ENCODE measurements around the gene DMBT1.
"Not testable (repeated sequence)": the region's sequence is repeated elsewhere in the genome, so short reads cannot be mapped to it uniquely, and the experiment has no call there.

Gene DMBT1

GRCh38 chr10:122588381-122588780 is 27.8 kb downstream of the DMBT1 start:
- DNase-seq = no peak

DNA sequence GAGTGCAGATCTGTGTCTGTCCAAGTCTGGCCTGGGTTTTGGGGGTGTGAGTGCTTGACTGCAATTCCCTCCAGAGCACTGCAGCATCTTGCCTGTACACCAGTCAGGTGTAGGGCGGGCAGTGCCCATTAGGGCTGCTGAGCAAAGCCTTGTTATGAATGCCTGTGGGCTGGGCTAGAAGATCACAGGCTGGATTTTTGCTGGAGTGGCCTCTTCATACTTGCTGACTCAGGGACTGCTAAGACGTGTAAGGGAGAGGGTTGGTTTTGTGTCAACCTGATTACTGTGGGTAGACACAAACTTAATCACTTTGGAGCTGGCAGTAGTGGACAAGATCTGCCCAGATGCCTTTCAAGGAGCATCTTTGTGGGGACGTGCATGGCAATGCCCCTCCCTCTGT is 29.6 kb downstream of the DMBT1 start:
- no peak for DNase-seq

DNA sequence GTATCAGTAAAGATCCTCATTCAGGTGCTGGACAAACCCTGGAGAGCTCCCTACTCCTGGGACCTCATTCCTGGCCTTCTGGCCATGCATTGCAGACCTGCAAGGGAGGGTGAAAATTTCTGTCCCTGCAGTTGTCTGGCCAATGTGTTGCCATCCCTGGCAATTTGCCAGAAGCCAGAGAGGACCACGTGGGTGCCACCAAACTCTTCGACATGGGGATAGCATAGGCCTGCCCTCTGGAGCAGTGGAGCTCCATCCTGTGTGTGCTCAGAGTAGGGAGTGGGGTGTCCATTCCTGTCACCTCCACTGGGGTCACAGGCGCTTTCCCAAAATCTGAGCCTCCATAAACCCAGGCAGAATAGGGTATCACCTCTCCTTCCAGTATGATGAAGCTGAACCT is 31.2 kb downstream of the DMBT1 start:
- DNase-seq = no peak

DNA sequence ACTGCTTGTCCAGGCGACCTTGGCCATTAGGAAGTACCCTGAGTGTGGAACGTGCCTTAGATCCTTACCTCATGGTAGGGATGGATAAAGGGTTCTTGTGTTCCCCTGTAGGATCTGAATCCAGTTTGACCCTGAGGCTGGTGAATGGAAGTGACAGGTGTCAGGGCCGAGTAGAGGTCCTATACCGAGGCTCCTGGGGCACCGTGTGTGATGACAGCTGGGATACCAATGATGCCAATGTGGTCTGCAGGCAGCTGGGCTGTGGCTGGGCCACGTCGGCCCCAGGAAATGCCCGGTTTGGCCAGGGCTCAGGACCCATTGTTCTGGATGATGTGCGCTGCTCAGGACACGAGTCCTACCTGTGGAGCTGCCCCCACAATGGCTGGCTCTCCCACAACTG is 31.6 kb downstream of the DMBT1 start:
- DNase-seq = no peak

- DNase-seq = no peak
Observed at GRCh38 chr10:122617476-122618270, 57.1 kb downstream of the DMBT1 start.

GRCh38 chr10:122618461-122619165 is 58.1 kb downstream of the DMBT1 start:
- no peak for DNase-seq

DNA sequence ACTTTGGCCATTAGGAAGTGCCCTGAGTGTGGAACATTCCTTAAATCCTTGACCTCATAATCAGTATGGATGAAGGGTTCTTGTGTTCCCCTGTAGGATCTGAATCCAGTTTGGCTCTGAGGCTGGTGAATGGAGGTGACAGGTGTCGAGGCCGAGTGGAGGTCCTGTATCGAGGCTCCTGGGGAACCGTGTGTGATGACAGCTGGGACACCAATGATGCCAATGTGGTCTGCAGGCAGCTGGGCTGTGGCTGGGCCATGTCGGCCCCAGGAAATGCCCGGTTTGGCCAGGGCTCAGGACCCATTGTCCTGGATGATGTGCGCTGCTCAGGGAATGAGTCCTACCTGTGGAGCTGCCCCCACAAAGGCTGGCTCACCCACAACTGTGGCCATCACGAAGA is 60.4 kb downstream of the DMBT1 start:
- DNase-seq = not testable (repeated sequence)

DNA sequence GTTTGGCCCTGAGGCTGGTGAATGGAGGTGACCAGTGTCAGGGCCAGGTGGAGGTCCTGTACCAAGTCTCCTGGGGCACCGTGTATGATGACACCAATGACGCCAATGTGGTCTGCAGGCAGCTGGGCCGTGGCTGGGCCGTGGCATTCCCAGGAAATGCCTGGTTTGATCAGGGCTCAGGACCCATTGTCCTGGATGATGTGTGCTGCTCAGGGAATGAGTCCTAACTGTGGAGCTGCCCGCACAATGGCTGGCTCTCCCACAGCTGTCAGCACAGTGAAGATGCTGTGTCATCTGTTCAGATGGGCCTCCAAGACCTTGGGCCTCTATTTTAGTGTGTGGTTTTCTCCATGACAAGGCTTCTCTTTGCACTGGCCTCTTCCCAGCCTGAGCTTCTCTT is 64.0 kb downstream of the DMBT1 start:
- no peak for DNase-seq

DNA sequence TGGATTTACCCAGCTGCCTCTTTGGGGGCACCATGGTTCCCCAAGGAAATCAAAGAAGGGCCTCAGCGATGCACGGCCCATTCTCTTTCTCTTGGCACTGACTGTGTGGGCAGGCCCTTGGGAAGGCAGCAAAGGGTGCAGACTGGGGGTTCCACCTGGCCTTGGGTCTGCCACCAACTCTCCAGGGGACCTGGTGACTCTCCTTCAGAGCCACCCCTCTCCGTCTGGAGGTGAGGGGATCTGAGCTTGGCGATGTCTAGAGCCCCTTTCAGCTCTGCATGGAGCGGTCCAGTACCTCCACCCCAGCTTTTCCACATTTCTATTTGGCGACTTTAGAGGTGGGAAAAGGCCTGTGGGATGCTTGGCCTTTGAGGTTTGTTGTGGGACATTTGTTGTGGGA is 70.0 kb downstream of the DMBT1 start:
- DNase-seq = no peak

DNA sequence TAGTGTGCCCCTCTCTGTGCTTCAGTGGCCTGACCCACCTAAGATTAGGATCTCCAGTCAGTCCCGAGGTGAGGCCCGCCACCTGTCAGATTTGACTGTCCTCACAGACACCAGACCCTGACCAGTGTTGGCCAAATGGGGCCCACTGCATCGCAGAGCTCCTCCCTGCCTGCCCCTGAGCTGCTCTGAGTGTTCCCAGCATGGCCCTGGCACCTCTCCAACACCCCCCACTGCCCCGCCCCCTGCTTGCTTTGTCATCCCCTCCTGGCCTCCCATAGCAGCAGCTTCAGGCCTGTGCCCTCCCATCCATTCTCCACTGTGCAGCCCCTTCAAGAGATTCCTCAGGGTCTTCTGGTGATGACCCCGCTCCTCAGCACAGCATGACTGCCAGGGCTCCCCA is 71.5 kb downstream of the DMBT1 start:
- DNase-seq = no peak

- DNase-seq = no peak
Observed at GRCh38 chr10:122632576-122632975, 72.0 kb downstream of the DMBT1 start.

GRCh38 chr10:122636953-122637352 is 76.4 kb downstream of the DMBT1 start:
- DNase-seq = no peak

- no peak for DNase-seq
Observed at GRCh38 chr10:122637376-122637775, 76.8 kb downstream of the DMBT1 start.

GRCh38 chr10:122638106-122638505 is 77.6 kb downstream of the DMBT1 start:
- DNase-seq = no peak

GRCh38 chr10:122639801-122640200 is 79.2 kb downstream of the DMBT1 start:
- DNase-seq = no peak

DNA sequence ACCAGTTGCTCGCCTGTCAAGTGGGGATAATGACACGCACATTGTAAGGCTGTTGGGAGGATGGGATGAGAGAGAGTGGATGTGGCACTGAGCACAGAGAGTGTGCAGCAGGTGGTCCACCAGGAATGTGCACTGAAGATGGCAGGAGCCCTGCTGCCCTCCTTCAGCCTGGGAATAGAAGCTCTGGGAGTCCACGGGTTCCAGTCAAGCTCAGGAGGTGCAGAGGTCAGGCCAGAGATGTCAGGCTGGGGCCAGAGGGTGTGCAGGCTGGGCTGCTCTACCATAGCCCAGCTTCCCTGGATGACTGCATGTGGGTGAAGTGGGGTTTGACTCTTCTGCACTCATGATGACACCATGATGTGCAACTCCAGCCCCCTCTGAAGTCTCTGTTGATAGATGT is 80.4 kb downstream of the DMBT1 start:
- DNase-seq = no peak

GRCh38 chr10:122642726-122643605 is 82.4 kb downstream of the DMBT1 start:
- DNase-seq = no peak

- no peak for DNase-seq
Observed at GRCh38 chr10:122643931-122644534, 83.5 kb downstream of the DMBT1 start.

DNA sequence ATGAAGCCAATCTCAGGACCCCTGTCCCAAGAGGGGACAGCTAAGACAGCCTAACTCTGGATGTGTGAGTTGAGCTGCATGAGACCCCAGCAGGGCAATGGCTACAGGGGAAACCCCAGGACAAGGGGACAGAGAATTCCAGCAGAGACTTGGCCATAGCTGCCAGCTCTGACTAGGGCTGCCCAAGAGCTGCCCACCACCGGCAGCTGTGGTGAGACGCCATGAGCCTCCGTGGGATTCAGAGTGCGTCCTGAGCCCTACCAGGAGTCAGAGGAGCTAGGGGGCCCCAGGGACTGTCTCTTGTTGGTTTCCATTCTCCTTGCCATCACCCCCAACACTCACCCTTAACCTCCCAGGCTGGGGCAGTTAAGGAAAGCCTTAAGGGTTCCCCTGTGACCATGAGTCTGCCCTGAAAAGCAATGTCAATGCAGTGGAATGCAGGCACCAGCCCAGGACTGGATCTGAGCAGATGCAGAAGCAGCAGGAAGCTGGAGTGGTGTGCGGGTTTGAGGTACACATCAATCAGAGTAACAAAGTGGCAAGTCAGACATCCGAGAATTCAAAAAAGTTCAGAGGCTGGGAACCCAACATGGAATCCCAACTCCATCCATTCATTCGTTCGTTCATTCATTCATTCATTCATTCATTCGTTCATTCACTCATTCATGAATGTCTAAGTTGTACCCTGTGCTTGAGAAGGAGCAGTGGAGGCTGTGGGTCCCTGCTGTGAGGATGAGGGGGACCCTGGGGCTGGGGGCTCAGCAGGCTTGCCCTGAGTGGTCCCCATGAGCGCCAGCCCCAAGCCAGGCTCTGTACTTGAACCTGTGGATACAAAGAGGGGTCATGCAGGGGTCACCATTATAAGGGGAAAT is 86.2 kb downstream of the DMBT1 start:
- no peak for DNase-seq

GRCh38 chr10:122647383-122647968 is 86.9 kb downstream of the DMBT1 start:
- DNase-seq = no peak

DNA sequence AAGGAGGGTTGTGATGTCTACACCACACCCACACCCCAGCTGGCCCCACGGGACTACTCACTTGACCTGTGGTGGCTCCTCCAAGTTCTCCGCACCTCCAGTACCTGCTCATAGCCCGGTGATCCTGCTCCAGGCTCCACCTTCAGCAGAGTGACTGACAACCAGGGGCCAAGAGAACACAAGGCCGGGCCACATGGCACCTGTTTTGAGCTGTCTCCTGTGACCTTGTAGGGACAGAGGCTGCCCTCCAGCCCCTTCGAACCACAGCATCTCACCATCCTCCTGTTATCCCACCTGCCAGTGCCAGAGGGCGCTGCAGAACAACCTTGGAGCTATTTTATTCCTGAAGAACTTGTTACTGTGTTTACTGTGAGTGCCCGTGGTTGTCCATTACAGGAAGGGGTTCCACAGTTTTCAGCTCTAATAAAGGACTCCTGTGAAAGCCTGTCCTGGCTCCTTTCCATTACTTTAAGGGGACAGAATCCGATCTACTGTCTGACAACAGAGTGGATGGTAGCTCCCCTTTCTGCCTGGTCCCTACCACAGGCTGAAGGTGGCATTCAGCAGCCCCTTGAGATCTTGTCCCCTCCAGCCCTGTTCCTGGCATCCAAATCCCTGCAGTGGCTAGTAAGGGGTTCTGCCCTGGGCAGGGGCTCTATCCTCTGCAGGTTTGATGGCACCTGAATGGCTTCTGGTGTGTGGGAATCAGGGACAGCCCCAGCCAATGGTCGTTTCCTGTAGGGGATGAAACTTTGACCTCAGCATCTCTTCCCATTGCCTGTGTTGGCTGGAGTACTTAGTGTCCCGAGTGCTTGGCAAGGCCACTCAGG is 88.3 kb downstream of the DMBT1 start:
- DNase-seq = peak; percentile 58

Measured in hematopoietic multipotent progenitor cell treated with erythropoietin and hydrocortisone succinate and interleukin-3 and kit ligand, for 8 days (in vitro differentiated cells).